Keratinocyte (primary cell): ENCODE results near the gene GRIK2. TPM values are rescaled to one million over a fixed set of nuclear protein-coding genes. Genes with fewer than 3 reads are reported as not detected.

Experiments used
- DNase-seq: peaks from one replicate; pipeline ENCODE4 v3.0.0-alpha.2; 2011; ENCODE audit warnings: low read depth, missing footprints, low spot score
- FAIRE-seq: peaks from 2 replicates; lab custom pipeline; 2011; peaks lifted over from hg19 to GRCh38; lab: Jason Lieb, UNC
- H2AFZ ChIP-seq: 2 replicates; pipeline ENCODE4 v1.6.0; 2012; ENCODE audit warnings: low read length, control low read depth, inconsistent platforms; ENCODE audit not compliant: control insufficient read depth
- H3K27ac ChIP-seq: 2 replicates; pipeline ENCODE4 v1.5.1; 2011; ENCODE audit warnings: low read length; ENCODE audit not compliant: control insufficient read depth, insufficient read depth
- H3K27me3 ChIP-seq: 3 replicates; pipeline ENCODE4 v1.6.0; 2011; ENCODE audit warnings: low read length; ENCODE audit not compliant: control insufficient read depth, insufficient read depth; ENCODE audit errors: extremely low read depth
- H3K36me3 ChIP-seq, 2 experiments: 2 replicates in 1 of 2; 3 replicates in 1 of 2; pipeline ENCODE4 v1.5.1; 2011; ENCODE audit warnings: low read length in 2 of 2, mild to moderate bottlenecking in 1 of 2; ENCODE audit not compliant: control insufficient read depth in 2 of 2, insufficient read depth in 2 of 2; ENCODE audit errors: extremely low read depth in 1 of 2
- H3K4me1 ChIP-seq: 3 replicates; pipeline ENCODE4 v1.5.1; 2011; ENCODE audit warnings: low read length; ENCODE audit not compliant: control insufficient read depth, insufficient read depth; ENCODE audit errors: extremely low read depth
- H3K4me2 ChIP-seq: 3 replicates; pipeline ENCODE4 v1.6.0; 2011; ENCODE audit warnings: low read depth, low read length; ENCODE audit not compliant: control insufficient read depth, insufficient read depth; ENCODE audit errors: extremely low read depth
- H3K4me3 ChIP-seq, 3 experiments: fragments of 200-600 bp in 1 of 3; sonication (generic) in 1 of 3; 2 replicates in 2 of 3; 3 replicates in 1 of 3; pipeline ENCODE4 v1.5.1; 2011 to 2016; ENCODE audit warnings: low read length in 3 of 3, mild to moderate bottlenecking in 3 of 3, control low read depth in 2 of 3, inconsistent platforms in 1 of 3, low read depth in 1 of 3, mixed read lengths in 1 of 3, mixed run types in 1 of 3, moderate library complexity in 1 of 3; ENCODE audit not compliant: control insufficient read depth in 2 of 3, insufficient read depth in 2 of 3; ENCODE audit errors: extremely low read depth in 1 of 3
- H3K79me2 ChIP-seq: 2 replicates; pipeline ENCODE4 v1.6.0; 2012; ENCODE audit warnings: low read length; ENCODE audit not compliant: control insufficient read depth, insufficient read depth
- H3K9ac ChIP-seq: 3 replicates; pipeline ENCODE4 v1.6.0; 2011; ENCODE audit warnings: low read length; ENCODE audit not compliant: control insufficient read depth, insufficient read depth; ENCODE audit errors: extremely low read depth
- H3K9me1 ChIP-seq: 3 replicates; pipeline ENCODE4 v1.6.0; 2011; ENCODE audit warnings: low read length; ENCODE audit not compliant: control insufficient read depth, insufficient read depth; ENCODE audit errors: extremely low read depth
- H3K9me3 ChIP-seq: 2 replicates; pipeline ENCODE4 v1.5.1; 2012; ENCODE audit warnings: low read depth, low read length; ENCODE audit not compliant: control insufficient read depth
- H4K20me1 ChIP-seq: 3 replicates; pipeline ENCODE4 v1.6.0; 2011; ENCODE audit warnings: low read length; ENCODE audit not compliant: control insufficient read depth, insufficient read depth; ENCODE audit errors: extremely low read depth
- EZH2 ChIP-seq: IDR thresholded peaks from one replicate; pipeline ENCODE4 v1.6.1; 2012; ENCODE audit warnings: inconsistent platforms, mild to moderate bottlenecking, low read length, moderate library complexity
- dilution Hi-C: fragments of 300-500 bp; cut with MboI; formaldehyde crosslinking; loops from one replicate; pipeline ENCODE4 v1.7.0; 2020; ENCODE audit warnings: low sequenced_read_pairs; ENCODE audit not compliant: extremely low pct_ligation_motif_present
- polyA plus RNA-seq, 5 experiments: library from polyadenylated mRNA; depleted of rRNA in 3 of 5; stranded (reverse) in 3 of 5; stranded (forward) in 1 of 5; unstranded in 1 of 5; fragments of >200 nt; gene quantifications; 1 replicate in 1 of 5; 2 replicates in 3 of 5; 3 replicates in 1 of 5; pipeline versions ENCODE4 v1.2.1 to v1.2.3, GENCODE V29; 2011 to 2012; ENCODE audit warnings: missing spikeins in 2 of 5, low read depth in 1 of 5, low replicate concordance in 1 of 5
- TF ChIP-seq, protein P1 (sequence below), 3 experiments: IDR thresholded peaks in 1 of 3; conservative IDR thresholded peaks in 1 of 3; optimal IDR thresholded peaks in 1 of 3; 2 replicates in 2 of 3; 3 replicates in 1 of 3; pipeline versions ENCODE3 to v1.5.1; 2011; ENCODE audit warnings: low read length in 3 of 3, mild to moderate bottlenecking in 3 of 3, moderate library complexity in 2 of 3, control low read depth in 1 of 3, inconsistent platforms in 1 of 3; ENCODE audit not compliant: insufficient read depth in 2 of 3; ENCODE audit errors: extremely low read depth in 1 of 3

Gene GRIK2
- polyA plus RNA-seq, 1 donor (not counting 4 experiments of a cell fraction or from before 2014, with no cell fraction given): 0.01 TPM

DNA sequence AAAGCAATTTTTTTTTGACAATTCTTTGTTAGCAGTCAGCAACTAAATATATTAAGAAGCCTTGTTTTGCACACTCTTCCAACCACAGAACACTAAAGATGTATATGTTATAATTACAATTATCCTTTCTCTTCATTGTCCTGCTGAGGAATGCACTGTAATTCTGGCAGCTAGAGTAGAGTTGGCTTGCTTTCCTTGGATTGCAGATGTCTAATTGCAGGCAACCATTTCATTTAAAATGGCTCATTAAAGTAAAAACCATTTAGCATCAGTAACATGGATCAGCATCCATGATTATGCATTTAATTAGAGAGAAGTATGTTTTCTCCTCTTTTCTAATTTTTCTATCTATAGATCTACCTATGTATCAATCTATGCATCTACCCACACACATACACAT is 335.4 kb downstream of the GRIK2 start:
- DNase-seq (no peak), FAIRE-seq (no peak)
- dilution Hi-C loops: no loop called here
- H3K79me2 ChIP-seq: no peaks in the 10 kb centered on the region
- no peaks in the 10 kb centered on the region for H3K9me3 ChIP-seq
- H3K4me3 ChIP-seq: no peak overlapping the region
- H4K20me1 ChIP-seq: no peaks in the 10 kb centered on the region
- H3K27ac ChIP-seq: no peak overlapping the region
- H3K9ac ChIP-seq: no peak overlapping the region
- H3K9me1 ChIP-seq: no peaks in the 10 kb centered on the region
- no peak for TF ChIP-seq EZH2
- TF ChIP-seq, protein P1, sequence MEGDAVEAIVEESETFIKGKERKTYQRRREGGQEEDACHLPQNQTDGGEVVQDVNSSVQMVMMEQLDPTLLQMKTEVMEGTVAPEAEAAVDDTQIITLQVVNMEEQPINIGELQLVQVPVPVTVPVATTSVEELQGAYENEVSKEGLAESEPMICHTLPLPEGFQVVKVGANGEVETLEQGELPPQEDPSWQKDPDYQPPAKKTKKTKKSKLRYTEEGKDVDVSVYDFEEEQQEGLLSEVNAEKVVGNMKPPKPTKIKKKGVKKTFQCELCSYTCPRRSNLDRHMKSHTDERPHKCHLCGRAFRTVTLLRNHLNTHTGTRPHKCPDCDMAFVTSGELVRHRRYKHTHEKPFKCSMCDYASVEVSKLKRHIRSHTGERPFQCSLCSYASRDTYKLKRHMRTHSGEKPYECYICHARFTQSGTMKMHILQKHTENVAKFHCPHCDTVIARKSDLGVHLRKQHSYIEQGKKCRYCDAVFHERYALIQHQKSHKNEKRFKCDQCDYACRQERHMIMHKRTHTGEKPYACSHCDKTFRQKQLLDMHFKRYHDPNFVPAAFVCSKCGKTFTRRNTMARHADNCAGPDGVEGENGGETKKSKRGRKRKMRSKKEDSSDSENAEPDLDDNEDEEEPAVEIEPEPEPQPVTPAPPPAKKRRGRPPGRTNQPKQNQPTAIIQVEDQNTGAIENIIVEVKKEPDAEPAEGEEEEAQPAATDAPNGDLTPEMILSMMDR (optimal IDR thresholded peaks at IDR 0.05 in 1 of 3, IDR thresholded peaks at IDR 0.05 in 1 of 3, conservative IDR thresholded peaks at IDR 0.05 in 1 of 3; ENCODE audit: extremely low read depth in 1 of 3, insufficient read depth in 2 of 3, low read length in 3 of 3): no peak
- no peaks in the 10 kb centered on the region for H3K27me3 ChIP-seq
- H3K4me2 ChIP-seq: no peak overlapping the region
- H3K4me1 ChIP-seq: no peaks in the 10 kb centered on the region
- H2AFZ ChIP-seq: no peak overlapping the region
- H3K36me3 ChIP-seq: no peaks in the 10 kb centered on the region

DNA sequence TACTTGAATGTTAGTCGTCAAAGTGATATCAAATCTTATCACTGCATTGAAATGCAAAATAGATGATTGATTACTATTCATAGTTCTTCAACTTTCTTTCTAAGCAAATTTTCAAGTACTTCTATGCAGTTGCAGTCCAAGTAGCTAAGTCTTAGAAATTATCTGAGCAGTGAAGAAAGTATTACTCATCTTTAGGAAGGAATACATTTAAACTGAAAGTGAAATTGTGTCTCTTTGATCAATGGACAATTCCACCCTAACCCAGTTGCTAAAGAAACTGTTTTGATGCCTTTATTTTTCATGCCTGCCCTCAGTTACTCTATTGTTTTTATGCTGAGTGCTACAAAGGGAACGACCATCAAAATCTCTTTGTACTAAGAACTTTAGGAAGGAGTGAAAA is 337.4 kb downstream of the GRIK2 start:
- Histone ChIP-seq H3K36me3 (no peaks in the 10 kb centered on the region), H3K9me3 (no peaks in the 10 kb centered on the region), H3K27me3 (no peaks in the 10 kb centered on the region), H4K20me1 (no peaks in the 10 kb centered on the region), H3K4me1 (no peaks in the 10 kb centered on the region), H2AFZ (peak overlapping the region; percentile 84), H3K9ac (no peak overlapping the region), H3K27ac (no peak overlapping the region), H3K4me3 (peak overlapping the region in 1 of 3 experiments; percentile 29), H3K4me2 (peak overlapping the region; percentile 63), H3K79me2 (no peaks in the 10 kb centered on the region), H3K9me1 (no peaks in the 10 kb centered on the region)
- DNase-seq (no peak), FAIRE-seq (no peak)
- dilution Hi-C loops: no loop called here
- no peak for TF ChIP-seq EZH2
- TF ChIP-seq, protein P1 (optimal IDR thresholded peaks at IDR 0.05 in 1 of 3, IDR thresholded peaks at IDR 0.05 in 1 of 3, conservative IDR thresholded peaks at IDR 0.05 in 1 of 3; ENCODE audit: extremely low read depth in 1 of 3, insufficient read depth in 2 of 3, low read length in 3 of 3): no peak
